ENCODE measurements around the gene FAF1.

GRCh38 chr1:50421366-50421748, 538.7 kb downstream of the FAF1 start:
- TF ChIP-seq CTCF (conservative IDR thresholded peaks at IDR 0.05; ENCODE audit: low read length) (no peak), EZH2phosphoT487 (IDR thresholded peaks at IDR 0.05; ENCODE audit: borderline replicate concordance, low read depth, low read length) (no peak)

Measured in OCI-LY7 (cell line).